IMR-90 (cell line): ENCODE results near the gene RAC2. TPM values are rescaled to one million over a fixed set of nuclear protein-coding genes. Genes with fewer than 3 reads are reported as not detected.
A peak's percentile ranks its signal among the peaks of the same experiment; 100 is the strongest.

Experiments used
- ATAC-seq: fragments of 200-7000 bp; cut with Tn5 transposase; 2 replicates; pipeline ENCODE4 v1.9.1; 2020; ENCODE audit warnings: low read depth, mild to moderate bottlenecking, moderate library complexity
- BruUV-seq: library from RNA; stranded (reverse); fragments of 400-500 nt; replicated peaks from 2 replicates; lab custom pipeline; 2021; lab: Mats Ljungman, UMichigan
- CTCF ChIA-PET: fragments of 300-600 bp; formaldehyde crosslinking; extraction: SDS; loops from one replicate; lab custom pipeline; 2021; ENCODE audit warnings: antibody characterized with exemption; lab: Yijun Ruan, JAX
- POLR2A ChIA-PET: fragments of 300-600 bp; sonication (Branson Sonifier 250); formaldehyde crosslinking; loops from one replicate; lab custom pipeline; 2022; ENCODE audit warnings: antibody characterized with exemption; ENCODE audit not compliant: unreplicated experiment; lab: Charles Lee
- DNase-seq: peaks from one replicate; pipeline ENCODE4 v3.0.0; 2013
- H2AFZ ChIP-seq: replicated peaks from 2 replicates; pipeline ENCODE3; 2013; ENCODE audit warnings: low read length, mild to moderate bottlenecking; ENCODE audit not compliant: poor library complexity
- H2AK5ac ChIP-seq: 2 replicates; pipeline ENCODE4 v1.6.1; 2013; ENCODE audit warnings: low read depth, low read length, inconsistent platforms
- H2AK9ac ChIP-seq: replicated peaks from 2 replicates; pipeline ENCODE3; 2013; ENCODE audit warnings: mild to moderate bottlenecking, low read depth, low read length, moderate library complexity; ENCODE audit not compliant: poor library complexity
- H2BK120ac ChIP-seq: 2 replicates; pipeline ENCODE4 v1.6.1; 2013; ENCODE audit warnings: low read depth, low read length, inconsistent platforms
- H2BK15ac ChIP-seq: 3 replicates; pipeline ENCODE4 v1.6.1; 2013; ENCODE audit warnings: low read depth, low read length, inconsistent platforms
- H2BK20ac ChIP-seq: 2 replicates; pipeline ENCODE4 v1.6.1; 2013; ENCODE audit warnings: low read depth, mild to moderate bottlenecking, inconsistent platforms, low read length, moderate library complexity
- H2BK5ac ChIP-seq: 2 replicates; pipeline ENCODE4 v1.6.1; 2013; ENCODE audit warnings: mild to moderate bottlenecking, low read depth, low read length, inconsistent platforms; ENCODE audit not compliant: poor library complexity, severe bottlenecking
- H3K14ac ChIP-seq: replicated peaks from 2 replicates; pipeline ENCODE4 v1.6.1; 2013; ENCODE audit warnings: low read depth, low read length, inconsistent platforms
- H3K18ac ChIP-seq: 2 replicates; pipeline ENCODE4 v1.6.1; 2013; ENCODE audit warnings: low read depth, low read length, control low read depth
- H3K23ac ChIP-seq: 2 replicates; pipeline ENCODE4 v1.6.1; 2013; ENCODE audit warnings: low read depth, low read length, inconsistent platforms
- H3K27ac ChIP-seq: 2 replicates; pipeline ENCODE4 v1.5.1; 2013; ENCODE audit warnings: mild to moderate bottlenecking, control low read depth, low read length; ENCODE audit not compliant: insufficient read depth
- H3K27me3 ChIP-seq: 2 replicates; pipeline ENCODE4 v1.6.1; 2013; ENCODE audit warnings: low read length; ENCODE audit not compliant: control insufficient read depth, insufficient read depth
- H3K36me3 ChIP-seq: 2 replicates; pipeline ENCODE4 v1.6.1; 2013; ENCODE audit warnings: low read length, mixed read lengths; ENCODE audit not compliant: control insufficient read depth, insufficient read depth
- H3K4ac ChIP-seq: 2 replicates; pipeline ENCODE4 v1.6.1; 2013; ENCODE audit warnings: low read depth, low read length, inconsistent platforms
- H3K4me1 ChIP-seq: 2 replicates; pipeline ENCODE4 v1.6.1; 2013; ENCODE audit warnings: low read length, mixed read lengths; ENCODE audit not compliant: control insufficient read depth, insufficient read depth
- H3K4me2 ChIP-seq: 2 replicates; pipeline ENCODE4 v1.6.1; 2013; ENCODE audit warnings: low read depth, mild to moderate bottlenecking, control low read depth, low read length, moderate library complexity
- H3K4me3 ChIP-seq: 2 replicates; pipeline ENCODE4 v1.5.1; 2013; ENCODE audit warnings: low read depth, mild to moderate bottlenecking, control low read depth, low read length, moderate library complexity; ENCODE audit not compliant: insufficient read depth
- H3K56ac ChIP-seq: 2 replicates; pipeline ENCODE4 v1.6.1; 2013; ENCODE audit warnings: low read length, inconsistent platforms; ENCODE audit not compliant: insufficient read depth; ENCODE audit errors: extremely low read depth
- H3K79me1 ChIP-seq, 2 experiments: 2 replicates each; pipeline ENCODE4 v1.6.1; 2013; ENCODE audit warnings: low read length in 2 of 2, inconsistent platforms in 1 of 2, low read depth in 1 of 2
- H3K9ac ChIP-seq: 2 replicates; pipeline ENCODE4 v1.6.1; 2013; ENCODE audit warnings: low read depth, low read length, control low read depth
- H3K9me1 ChIP-seq: 2 replicates; pipeline ENCODE4 v1.6.1; 2013; ENCODE audit warnings: low read length, inconsistent platforms; ENCODE audit not compliant: insufficient read depth
- H3K9me3 ChIP-seq: 2 replicates; pipeline ENCODE4 v1.6.1; 2013; ENCODE audit warnings: low read length; ENCODE audit not compliant: control insufficient read depth, insufficient read depth
- H4K20me1 ChIP-seq: 2 replicates; pipeline ENCODE4 v1.6.1; 2013; ENCODE audit warnings: low read length, inconsistent platforms; ENCODE audit not compliant: insufficient read depth
- H4K5ac ChIP-seq: 2 replicates; pipeline ENCODE4 v1.6.1; 2013; ENCODE audit warnings: mild to moderate bottlenecking, low read depth, low read length, control low read depth
- H4K8ac ChIP-seq, 2 experiments: 2 replicates each; pipeline ENCODE4 v1.6.1; 2013; ENCODE audit warnings: low read depth in 2 of 2, low read length in 2 of 2, control low read depth in 1 of 2, inconsistent platforms in 1 of 2
- H4K91ac ChIP-seq: 2 replicates; pipeline ENCODE4 v1.6.1; 2013; ENCODE audit warnings: low read depth, low read length, inconsistent platforms; ENCODE audit not compliant: insufficient read depth
- BHLHE40 ChIP-seq: fragments of 150-350 bp; IDR thresholded peaks from 2 replicates; pipeline ENCODE4 v1.6.1; 2016; ENCODE audit warnings: mild to moderate bottlenecking, low read depth, low read length
- CEBPB ChIP-seq: IDR thresholded peaks from 2 replicates; pipeline ENCODE4 v1.6.1; 2012; ENCODE audit warnings: low read depth, low read length, improper control_type of control experiment
- CHD1 ChIP-seq: IDR thresholded peaks from 2 replicates; pipeline ENCODE4 v1.6.1; 2012; ENCODE audit warnings: low read depth, low read length, improper control_type of control experiment
- FOS ChIP-seq: fragments of 150-350 bp; IDR thresholded peaks from 2 replicates; pipeline ENCODE4 v1.6.1; 2016; ENCODE audit warnings: low read depth, low read length
- MAFK ChIP-seq: IDR thresholded peaks from 2 replicates; pipeline ENCODE4 v1.6.1; 2012; ENCODE audit warnings: low read depth, low read length, improper control_type of control experiment
- NFE2L2 ChIP-seq: fragments of 150-350 bp; IDR thresholded peaks from 2 replicates; pipeline ENCODE4 v1.6.1; 2016; ENCODE audit warnings: low read depth, mild to moderate bottlenecking, low read length
- POLR2A ChIP-seq: IDR thresholded peaks from 2 replicates; pipeline ENCODE4 v1.6.1; 2012; ENCODE audit warnings: mild to moderate bottlenecking, low read depth, low read length
- RAD21 ChIP-seq: IDR thresholded peaks from 2 replicates; pipeline ENCODE4 v1.6.1; 2012; ENCODE audit warnings: low read length, improper control_type of control experiment
- RCOR1 ChIP-seq: IDR thresholded peaks from 2 replicates; pipeline ENCODE4 v1.6.1; 2012; ENCODE audit warnings: mild to moderate bottlenecking, low read length, improper control_type of control experiment; ENCODE audit not compliant: insufficient replicate concordance
- RFX5 ChIP-seq: IDR thresholded peaks from 2 replicates; pipeline ENCODE4 v1.8.0; 2012; ENCODE audit warnings: low read depth, mild to moderate bottlenecking, low read length, moderate library complexity
- WGBS, 2 experiments: methylation state at CpG; one replicate each; pipeline versions ENCODE4 v1.1.5 to v1.1.7; 2013; ENCODE audit warnings: missing lambda C conversion rate in 2 of 2; ENCODE audit not compliant: insufficient read length in 1 of 2; ENCODE audit errors: extremely low coverage in 2 of 2; 5-methylcytosine and 5-hydroxymethylcytosine counted together
- dilution Hi-C: fragments of 300-500 bp; cut with HindIII; formaldehyde crosslinking; loops from one replicate; pipeline ENCODE4 v1.14.3; 2018; ENCODE audit warnings: low sequenced_read_pairs; ENCODE audit not compliant: unreplicated experiment
- in situ Hi-C: fragments of 300-500 bp; cut with MboI; formaldehyde crosslinking; loops from 3 replicates; pipeline ENCODE4 v1.14.3; 2019; ENCODE audit warnings: low sequenced_read_pairs, inconsistent platforms, mixed read lengths
- intact Hi-C: fragments of 100-400 bp; cut with micrococcal nuclease; formaldehyde crosslinking; loops from 2 replicates; pipeline ENCODE4 v1.10.0; 2022
- polyA plus RNA-seq, 3 experiments: library from polyadenylated mRNA; depleted of rRNA; stranded (reverse); fragments of >200 nt; gene quantifications; 2 replicates each; pipeline ENCODE4 v1.2.3, GENCODE V29; 2012; ENCODE audit warnings: low replicate concordance in 1 of 3
- total RNA-seq: library from RNA; depleted of rRNA; stranded (reverse); fragments of >200 nt; gene quantifications from 2 replicates; pipeline ENCODE4 v1.2.3, GENCODE V29; 2012
- TF ChIP-seq, protein P1 (sequence below): fragments of 150-350 bp; IDR thresholded peaks from 2 replicates; pipeline ENCODE4 v1.6.1; 2017; ENCODE audit warnings: mild to moderate bottlenecking, antibody characterized with exemption, low read length, low read depth
- TF ChIP-seq, protein P2 (sequence below): fragments of 150-350 bp; IDR thresholded peaks from 2 replicates; pipeline ENCODE4 v1.6.1; 2016; ENCODE audit warnings: low read depth, mild to moderate bottlenecking, low read length, moderate library complexity, borderline replicate concordance

Gene RAC2
- total and polyA plus RNA-seq, 2 of the 4 experiments (the other 2 are of a cell fraction): 10.0 to 72.3 TPM

DNA sequence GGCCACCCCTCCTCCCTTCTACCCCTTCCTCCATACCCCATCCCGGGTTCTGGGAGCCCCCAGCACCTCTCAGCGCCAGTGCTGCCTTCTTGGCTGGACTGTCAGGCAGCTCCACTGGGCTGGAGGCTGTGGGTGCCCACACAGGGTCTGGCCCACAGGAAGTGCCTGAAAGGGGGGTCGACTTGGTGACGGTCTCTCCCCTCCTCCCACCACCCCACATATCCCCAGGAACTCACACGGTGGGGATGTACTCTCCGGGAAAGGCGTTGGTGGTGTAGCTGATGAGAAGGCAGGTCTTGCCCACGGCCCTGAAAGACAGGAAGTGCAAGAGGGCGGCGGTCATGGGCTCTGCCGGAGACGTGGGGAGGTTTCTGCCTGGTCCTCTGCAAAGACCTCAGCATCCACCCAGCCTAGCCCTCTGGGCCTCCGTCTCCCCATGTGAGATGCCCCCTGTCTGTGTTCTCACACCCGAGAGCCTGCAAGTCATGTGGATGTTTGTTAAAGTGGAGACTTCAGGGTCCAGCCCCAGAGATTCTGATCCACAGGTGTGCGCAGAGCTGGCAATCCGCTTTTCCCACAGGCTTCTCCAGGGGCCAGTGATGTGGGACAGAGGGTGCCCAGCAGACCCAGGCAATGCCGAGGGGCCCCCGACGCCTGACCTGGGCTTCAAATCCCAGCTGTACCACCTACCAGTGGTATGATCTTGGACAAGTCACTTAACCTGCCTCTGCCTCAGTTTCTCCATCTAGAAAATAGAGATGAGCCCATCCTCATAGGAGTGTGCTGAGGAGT is 2.5 kb downstream of the RAC2 start:
- Histone ChIP-seq H4K20me1 (no peaks in the 10 kb centered on the region), H2AFZ (peak overlapping the region; percentile 52), H3K14ac (no peak overlapping the region), H3K4ac (peak overlapping the region; percentile 5; the same call in 1 of the 2 replicates), H3K4me1 (peaks cover 15% of the 10 kb centered on the region), H2BK120ac (0 out of 2 replicates have a peak overlapping the region, but pooled peaks have one; percentile 29), H2BK5ac (no peak overlapping the region), H3K27ac (no peak overlapping the region), H3K27me3 (no peaks in the 10 kb centered on the region), H2BK20ac (no peak overlapping the region; the same call in 1 of the 2 replicates), H3K9me3 (no peaks in the 10 kb centered on the region), H4K8ac (peak overlapping the region; percentile 27 to 66; a peak in 1 of 4 replicates), H4K91ac (no peak overlapping the region), H3K79me1 (peaks cover 8 to 21% of the 10 kb centered on the region in 2 experiments; a peak in 3 of 4 replicates), H3K36me3 (no peaks in the 10 kb centered on the region), H4K5ac (no peak overlapping the region; the same call in 1 of the 2 replicates), H3K4me2 (no peak overlapping the region), H2AK5ac (peak overlapping the region; percentile 35), H3K23ac (no peak overlapping the region), H3K9ac (no peak overlapping the region), H3K4me3 (no peak overlapping the region), H3K56ac (no peak overlapping the region), H2AK9ac (peak overlapping the region; percentile 59), H3K18ac (no peak overlapping the region; the same call in 1 of the 2 replicates), H3K9me1 (peaks cover 3% of the 10 kb centered on the region), H2BK15ac (no peak overlapping the region)
- ChIA-PET CTCF (no interaction called here), POLR2A (no interaction called here)
- intact Hi-C loops (no loop called here), dilution Hi-C loops (no loop called here), in situ Hi-C loops (no loop called here)
- TF ChIP-seq BHLHE40 (no peak), NFE2L2 (no peak), CHD1 (no peak), RCOR1 (no peak), MAFK (no peak), POLR2A (no peak), CEBPB (no peak), RFX5 (no peak), RAD21 (no peak), FOS (no peak)
- TF ChIP-seq, protein P1, sequence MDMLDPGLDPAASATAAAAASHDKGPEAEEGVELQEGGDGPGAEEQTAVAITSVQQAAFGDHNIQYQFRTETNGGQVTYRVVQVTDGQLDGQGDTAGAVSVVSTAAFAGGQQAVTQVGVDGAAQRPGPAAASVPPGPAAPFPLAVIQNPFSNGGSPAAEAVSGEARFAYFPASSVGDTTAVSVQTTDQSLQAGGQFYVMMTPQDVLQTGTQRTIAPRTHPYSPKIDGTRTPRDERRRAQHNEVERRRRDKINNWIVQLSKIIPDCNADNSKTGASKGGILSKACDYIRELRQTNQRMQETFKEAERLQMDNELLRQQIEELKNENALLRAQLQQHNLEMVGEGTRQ: no peak
- TF ChIP-seq, protein P2, sequence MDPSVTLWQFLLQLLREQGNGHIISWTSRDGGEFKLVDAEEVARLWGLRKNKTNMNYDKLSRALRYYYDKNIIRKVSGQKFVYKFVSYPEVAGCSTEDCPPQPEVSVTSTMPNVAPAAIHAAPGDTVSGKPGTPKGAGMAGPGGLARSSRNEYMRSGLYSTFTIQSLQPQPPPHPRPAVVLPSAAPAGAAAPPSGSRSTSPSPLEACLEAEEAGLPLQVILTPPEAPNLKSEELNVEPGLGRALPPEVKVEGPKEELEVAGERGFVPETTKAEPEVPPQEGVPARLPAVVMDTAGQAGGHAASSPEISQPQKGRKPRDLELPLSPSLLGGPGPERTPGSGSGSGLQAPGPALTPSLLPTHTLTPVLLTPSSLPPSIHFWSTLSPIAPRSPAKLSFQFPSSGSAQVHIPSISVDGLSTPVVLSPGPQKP: no peak
- no TSS peak for BruUV-seq
- ATAC-seq (no peak), DNase-seq (no peak)
- 73% methylated on average over 3 of the region's 19 CpGs; no CpG with 5 or more reads in 1 of the 2 experiments for WGBS, 2 experiments
